GM10266 (cell line): ENCODE results near the gene CHDH.

Source experiments
- DNase-seq: peaks from one replicate; pipeline ENCODE4 v3.0.0; 2012; ENCODE audit errors: extremely low spot score
- CTCF ChIP-seq: IDR thresholded peaks from 2 replicates; pipeline ENCODE4 v1.5.1; 2012; ENCODE audit warnings: mild to moderate bottlenecking, low read depth; ENCODE audit not compliant: control insufficient read depth, insufficient read depth; ENCODE audit errors: missing control alignments

Gene CHDH

GRCh38 chr3:53885239-53885638 is 39.0 kb upstream of the CHDH start:
- no peak for DNase-seq
- TF ChIP-seq CTCF = no peak

- no peak for TF ChIP-seq CTCF
- DNase-seq = no peak
These were observed 38.4 kb upstream of the CHDH start for GRCh38 chr3:53884623-53885022.

GRCh38 chr3:53883008-53883407 is 36.8 kb upstream of the CHDH start:
- DNase-seq = no peak
- TF ChIP-seq CTCF = no peak

- TF ChIP-seq CTCF = no peak
- peak; percentile 91 for DNase-seq
These were observed 35.7 kb upstream of the CHDH start, which contains the start of gene ACTR8 for GRCh38 chr3:53881691-53882593. Gene ACTR8, minus strand, starts transcription at chr3:53882152. Its CDS starts 51 bp downstream, at chr3:53882101.

GRCh38 chr3:53880396-53881345 is 34.5 kb upstream of the CHDH start:
- DNase-seq = no peak

GRCh38 chr3:53865732-53866499 is 19.7 kb upstream of the CHDH start:
- no peak for TF ChIP-seq CTCF
- no peak for DNase-seq

More at GRCh38 chr3:53880396-53881345, 34.5 kb upstream of the CHDH start:
- no peak for TF ChIP-seq CTCF
